ENCODE measurements around the gene GINS1.

DNA sequence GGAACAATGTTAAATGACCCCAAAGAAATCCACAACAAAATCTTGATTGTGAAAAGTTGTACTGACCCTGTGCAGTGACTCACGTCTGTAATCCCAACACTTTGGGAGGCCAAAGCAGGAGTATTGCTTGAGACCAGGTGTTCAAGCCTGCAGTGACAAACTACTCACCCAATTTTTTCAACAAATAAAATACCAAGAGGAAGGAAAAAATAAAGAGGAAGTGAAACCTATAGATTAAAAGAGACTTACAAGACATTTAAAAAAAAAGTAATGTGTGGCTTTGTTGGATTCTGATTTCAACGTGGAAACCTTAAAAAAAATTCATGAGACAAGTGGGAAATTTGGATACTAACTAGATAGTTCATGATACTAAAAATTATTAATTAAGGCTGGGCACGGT is 31.9 kb downstream of the GINS1 start:
- TF ChIP-seq, protein P1, sequence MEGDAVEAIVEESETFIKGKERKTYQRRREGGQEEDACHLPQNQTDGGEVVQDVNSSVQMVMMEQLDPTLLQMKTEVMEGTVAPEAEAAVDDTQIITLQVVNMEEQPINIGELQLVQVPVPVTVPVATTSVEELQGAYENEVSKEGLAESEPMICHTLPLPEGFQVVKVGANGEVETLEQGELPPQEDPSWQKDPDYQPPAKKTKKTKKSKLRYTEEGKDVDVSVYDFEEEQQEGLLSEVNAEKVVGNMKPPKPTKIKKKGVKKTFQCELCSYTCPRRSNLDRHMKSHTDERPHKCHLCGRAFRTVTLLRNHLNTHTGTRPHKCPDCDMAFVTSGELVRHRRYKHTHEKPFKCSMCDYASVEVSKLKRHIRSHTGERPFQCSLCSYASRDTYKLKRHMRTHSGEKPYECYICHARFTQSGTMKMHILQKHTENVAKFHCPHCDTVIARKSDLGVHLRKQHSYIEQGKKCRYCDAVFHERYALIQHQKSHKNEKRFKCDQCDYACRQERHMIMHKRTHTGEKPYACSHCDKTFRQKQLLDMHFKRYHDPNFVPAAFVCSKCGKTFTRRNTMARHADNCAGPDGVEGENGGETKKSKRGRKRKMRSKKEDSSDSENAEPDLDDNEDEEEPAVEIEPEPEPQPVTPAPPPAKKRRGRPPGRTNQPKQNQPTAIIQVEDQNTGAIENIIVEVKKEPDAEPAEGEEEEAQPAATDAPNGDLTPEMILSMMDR (IDR thresholded peaks at IDR 0.05) = no peak
- TF ChIP-seq POLR2A (IDR thresholded peaks at IDR 0.05) = no peak
